HG03103 (cell line): ENCODE results near the gene OR7G1.

Source experiments
- ATAC-seq: cut with Tn5 transposase; IDR thresholded peaks from one replicate; pipeline ENCODE4 v1.9.1; 2021; ENCODE audit warnings: low read depth; ENCODE audit not compliant: unreplicated experiment

OR7G1 gene, protein sequence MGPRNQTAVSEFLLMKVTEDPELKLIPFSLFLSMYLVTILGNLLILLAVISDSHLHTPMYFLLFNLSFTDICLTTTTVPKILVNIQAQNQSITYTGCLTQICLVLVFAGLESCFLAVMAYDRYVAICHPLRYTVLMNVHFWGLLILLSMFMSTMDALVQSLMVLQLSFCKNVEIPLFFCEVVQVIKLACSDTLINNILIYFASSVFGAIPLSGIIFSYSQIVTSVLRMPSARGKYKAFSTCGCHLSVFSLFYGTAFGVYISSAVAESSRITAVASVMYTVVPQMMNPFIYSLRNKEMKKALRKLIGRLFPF

DNA sequence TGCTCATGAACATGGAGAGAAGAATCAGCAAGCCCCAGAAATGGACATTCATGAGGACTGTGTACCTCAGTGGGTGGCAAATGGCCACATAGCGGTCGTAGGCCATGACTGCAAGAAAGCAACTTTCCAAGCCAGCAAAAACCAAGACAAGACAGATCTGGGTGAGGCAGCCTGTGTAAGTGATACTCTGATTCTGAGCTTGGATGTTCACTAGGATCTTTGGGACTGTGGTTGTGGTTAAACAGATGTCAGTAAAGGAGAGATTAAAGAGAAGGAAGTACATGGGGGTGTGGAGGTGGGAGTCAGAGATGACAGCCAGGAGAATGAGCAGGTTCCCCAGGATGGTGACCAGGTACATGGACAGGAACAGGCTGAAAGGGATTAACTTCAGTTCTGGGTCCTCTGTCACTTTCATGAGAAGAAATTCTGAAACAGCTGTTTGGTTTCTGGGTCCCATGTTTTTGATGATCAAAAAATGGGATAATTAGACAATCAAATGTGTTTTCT is at the start of gene OR7G1:
Gene OR7G1 (minus strand): TSS at position 457 of the 507 bp plus-strand sequence. CDS start 0 bp downstream, at position 457.
- no peak for ATAC-seq

DNA sequence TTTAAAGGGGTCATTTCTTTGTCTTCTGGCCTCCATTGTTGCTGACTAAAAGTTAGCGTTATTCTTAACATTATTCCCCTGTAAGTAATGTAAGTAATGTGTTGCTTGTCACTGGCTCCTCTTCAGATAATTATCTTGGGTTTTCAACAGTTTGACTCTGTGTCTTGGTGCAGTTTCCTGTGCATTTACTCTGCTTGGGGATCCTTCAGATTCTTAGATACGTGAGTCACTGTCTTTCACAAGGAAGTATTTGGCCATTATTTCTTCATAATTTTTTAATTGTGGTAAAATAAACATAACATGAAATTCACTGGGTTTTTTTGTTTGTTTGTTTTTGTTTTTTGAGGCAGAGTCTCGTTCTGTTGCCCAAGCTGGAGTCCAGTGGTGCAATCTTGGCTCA is 49.7 kb upstream of the OR7G1 start:
- no peak for ATAC-seq

DNA sequence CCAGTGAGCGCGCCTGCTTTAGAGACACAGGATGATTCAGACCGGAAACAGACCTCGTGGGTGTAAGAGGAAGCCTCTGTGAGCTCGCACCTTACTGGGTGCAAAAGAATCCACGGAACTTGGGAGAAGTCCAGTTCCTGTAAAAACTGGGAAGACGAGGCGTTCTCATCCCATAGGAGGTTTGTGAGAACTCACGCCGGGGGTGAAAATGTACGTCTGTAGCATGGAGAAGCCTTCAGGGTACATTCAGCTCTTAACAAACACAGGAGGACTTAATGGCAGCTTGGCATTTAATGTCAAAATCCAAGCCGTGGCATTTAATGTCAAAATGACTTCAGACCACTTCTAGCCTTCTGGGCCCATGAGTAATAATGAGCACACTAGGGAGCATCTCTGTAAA is 45.9 kb upstream of the OR7G1 start:
- no peak for ATAC-seq

DNA sequence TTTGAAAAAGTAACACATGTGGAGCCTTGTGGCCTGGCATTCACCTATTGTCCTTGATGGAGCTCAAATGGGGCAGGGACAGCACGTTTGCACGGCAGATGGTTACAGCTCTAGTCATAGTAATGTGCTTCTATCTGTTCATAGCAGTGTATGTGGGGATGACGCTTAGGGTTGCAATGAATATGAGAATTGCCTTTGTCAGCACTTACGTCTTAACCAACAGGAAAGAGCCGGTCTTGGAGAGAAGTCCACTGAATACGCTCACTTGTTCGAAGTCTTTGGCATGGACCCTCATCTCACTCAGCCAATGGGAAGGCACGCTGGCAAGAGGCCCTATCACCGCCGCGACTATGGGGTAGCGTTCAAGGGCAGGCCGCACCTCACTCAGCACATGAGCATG is 44.3 kb upstream of the OR7G1 start:
- no peak for ATAC-seq

DNA sequence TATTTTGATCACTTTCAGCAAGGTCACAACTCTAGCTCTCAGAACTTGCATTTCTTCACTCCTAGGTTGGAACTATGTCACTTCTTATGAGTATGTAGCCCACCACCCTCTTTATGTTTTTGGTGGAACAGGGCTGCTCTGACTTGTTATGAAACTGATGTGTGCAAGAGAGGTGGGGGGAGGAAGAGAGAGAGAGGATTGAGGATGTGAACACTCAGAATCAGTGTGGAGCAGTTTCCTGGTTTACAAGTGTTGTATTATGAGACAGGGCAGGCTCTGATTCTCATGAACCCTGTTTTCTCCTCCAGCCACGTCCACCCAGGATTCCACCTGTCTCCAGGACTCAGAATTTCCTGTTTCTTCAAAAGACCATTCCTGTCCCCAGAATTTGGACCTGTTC is 40.7 kb upstream of the OR7G1 start:
- ATAC-seq = no peak

DNA sequence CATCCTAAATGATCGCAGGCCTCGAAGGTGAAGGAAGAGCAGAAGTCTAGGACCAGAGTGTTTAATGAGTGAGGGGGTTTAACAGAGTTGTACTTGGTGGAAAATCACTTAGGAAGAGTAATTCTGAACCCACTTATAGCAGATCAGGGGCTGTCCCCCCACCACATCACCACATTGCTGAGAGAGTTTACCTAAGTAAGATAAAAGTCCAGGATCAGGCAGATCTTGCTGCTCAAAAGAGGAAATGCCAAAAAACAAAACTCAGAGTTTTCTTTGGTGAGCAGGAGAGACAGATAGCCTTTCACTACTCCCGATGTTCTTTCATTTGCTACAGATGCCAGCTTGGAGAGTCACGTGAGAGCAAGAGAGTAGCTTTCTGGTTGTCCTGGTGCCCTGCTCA is 40.0 kb upstream of the OR7G1 start:
- ATAC-seq = no peak

DNA sequence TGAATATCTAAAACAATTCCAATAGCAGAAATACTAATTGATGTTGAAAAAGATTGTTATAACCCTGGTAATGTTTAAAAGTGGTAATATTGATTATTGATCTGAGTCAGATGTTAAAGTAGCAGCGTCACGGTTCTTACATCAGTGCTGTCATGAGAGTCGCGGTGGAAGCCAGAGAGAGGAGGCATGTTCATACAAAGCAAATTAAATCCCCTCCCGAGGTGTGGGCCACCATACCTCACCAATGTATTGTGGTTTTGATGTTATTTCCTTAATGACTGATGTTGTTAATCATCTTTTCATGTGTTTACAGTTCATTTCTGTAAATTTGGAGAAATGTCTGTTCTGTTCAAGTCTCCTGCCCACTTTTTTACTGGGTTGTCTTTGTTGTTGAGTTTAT is 35.8 kb upstream of the OR7G1 start:
- ATAC-seq = no peak

DNA sequence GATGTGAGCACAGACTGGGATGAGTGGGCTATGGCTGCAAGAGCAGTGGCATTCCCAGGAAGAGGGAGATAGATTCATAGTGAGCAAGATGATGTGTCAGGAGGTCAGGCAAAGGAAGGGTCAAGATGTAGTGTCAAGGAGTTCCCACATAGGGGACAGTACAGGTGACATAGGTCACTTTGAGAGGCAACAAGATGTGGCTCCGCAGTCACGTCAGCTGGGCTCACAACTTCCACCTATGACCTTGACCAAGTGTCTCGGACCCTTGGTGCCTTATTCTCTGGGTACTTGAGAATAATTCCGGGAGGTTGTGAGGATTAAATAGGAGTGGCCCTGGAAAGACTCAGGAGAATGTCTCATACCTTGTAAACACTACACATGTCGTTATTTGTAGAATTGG is 35.1 kb upstream of the OR7G1 start:
- no peak for ATAC-seq

DNA sequence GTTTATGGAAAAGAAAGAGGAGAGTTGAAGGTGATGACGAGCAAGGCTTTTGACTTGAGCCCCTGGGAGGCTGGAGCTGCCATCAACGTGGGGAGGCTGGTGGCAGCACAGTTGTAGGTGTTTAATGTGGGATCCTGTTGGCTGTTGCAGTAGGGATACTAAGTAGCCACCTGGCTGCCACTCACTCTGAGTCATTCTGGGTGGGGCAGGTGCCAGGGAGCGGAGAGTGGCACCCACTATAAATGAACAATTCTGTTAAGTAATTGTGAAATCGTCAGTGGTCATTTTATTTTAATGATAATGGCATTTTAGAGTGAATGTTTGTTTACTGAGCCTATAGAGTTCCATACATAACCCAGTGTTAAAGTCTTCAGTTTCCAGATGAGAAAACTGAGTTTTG is 34.4 kb upstream of the OR7G1 start:
- ATAC-seq = no peak

DNA sequence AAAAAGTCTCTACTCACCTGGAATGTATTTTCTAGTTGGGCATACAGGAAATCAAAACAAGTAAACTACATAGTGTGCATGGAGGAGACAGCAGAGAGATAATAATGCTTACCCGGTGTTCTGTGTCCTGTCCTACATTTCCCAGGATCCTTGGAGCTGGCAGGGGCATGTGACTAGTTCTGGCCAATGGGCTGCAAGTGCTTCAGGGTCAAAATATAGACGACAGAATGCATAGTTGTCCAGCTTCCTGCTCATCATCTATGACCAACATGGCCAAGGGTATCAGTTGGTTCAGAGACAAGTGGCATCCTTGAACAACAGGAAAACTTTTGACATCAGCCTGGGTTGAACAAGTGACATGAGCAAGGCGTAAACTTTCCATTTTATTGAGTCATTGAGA is 33.1 kb upstream of the OR7G1 start:
- ATAC-seq = no peak

DNA sequence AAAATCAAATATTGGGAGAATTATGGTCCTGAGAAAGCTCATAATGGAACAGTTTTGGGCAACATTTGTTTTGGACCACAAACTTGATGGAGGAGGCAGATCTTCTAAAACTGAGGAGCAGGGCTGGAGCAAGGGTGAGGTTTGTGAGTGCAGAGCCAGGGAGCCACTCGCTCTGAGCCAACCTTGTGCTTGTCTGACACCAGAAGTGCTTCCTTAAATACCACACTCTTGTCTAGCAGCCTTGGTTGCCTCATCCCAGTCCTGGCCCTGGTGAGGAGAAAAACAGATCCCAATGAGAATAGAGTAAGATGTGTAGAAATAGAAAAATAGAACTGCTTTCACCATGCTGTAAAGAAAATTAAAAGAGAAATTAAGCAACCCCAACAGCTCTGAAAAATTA is 31.3 kb upstream of the OR7G1 start:
- ATAC-seq = no peak

DNA sequence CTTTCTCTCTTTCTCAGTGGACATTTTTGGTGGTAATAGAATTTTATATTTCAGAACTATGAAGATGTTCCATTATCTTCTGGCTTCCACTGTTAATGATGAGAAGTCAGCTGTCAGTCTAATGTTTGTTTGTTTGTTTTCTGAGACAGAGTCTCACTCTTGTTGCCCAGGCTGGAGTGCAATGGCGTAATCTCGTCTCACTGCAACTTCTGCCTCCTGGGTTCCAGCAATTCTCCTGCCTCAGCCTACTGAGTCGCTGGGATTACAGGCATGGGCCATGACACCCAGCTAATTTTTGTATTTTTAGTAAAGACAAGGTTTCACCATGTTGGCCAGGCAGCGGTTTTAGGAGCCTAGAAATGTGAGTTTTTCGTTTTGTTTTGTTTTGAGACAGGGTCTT is 29.4 kb upstream of the OR7G1 start:
- ATAC-seq = no peak

DNA sequence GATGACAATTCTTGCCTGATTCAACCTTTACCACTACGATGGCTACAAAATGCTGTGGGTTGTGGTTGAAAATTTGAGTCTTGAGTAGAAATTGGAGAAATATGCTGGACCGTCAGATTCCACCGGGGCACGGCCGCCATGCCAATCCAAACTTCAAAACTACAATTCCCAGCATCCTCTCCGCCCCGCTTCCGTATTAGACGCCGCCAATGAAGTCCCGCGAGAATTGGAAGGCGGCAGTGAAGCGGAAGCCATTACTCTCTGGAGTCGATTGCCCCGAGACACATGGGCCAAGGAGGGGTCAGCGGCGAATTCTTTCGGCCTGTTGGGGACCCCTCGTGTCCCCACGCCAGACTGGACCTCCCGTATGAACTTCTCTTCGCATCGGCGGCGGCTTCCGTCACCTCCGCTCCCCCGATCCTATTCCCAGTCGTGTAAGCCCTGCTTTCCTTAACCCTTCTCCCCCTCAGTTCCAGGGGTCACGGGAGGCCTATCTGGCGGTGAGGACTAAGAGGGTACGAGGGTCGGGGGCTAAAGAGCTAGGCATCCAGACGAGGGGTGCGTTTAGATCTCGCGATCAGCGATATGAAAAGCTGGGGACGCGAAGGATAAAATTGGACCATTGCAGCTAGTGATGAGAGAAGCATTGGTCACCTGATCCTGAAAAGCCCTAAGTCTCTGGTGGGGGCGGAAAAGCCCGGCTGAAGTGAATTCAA is 24.8 kb upstream of the OR7G1 start, which contains the start of gene ZNF317:
Gene ZNF317 (plus strand): TSS at position 239 of the 716 bp plus-strand sequence. CDS start 15,620 bp downstream, outside the sequence.
- peak; percentile 94 for ATAC-seq

DNA sequence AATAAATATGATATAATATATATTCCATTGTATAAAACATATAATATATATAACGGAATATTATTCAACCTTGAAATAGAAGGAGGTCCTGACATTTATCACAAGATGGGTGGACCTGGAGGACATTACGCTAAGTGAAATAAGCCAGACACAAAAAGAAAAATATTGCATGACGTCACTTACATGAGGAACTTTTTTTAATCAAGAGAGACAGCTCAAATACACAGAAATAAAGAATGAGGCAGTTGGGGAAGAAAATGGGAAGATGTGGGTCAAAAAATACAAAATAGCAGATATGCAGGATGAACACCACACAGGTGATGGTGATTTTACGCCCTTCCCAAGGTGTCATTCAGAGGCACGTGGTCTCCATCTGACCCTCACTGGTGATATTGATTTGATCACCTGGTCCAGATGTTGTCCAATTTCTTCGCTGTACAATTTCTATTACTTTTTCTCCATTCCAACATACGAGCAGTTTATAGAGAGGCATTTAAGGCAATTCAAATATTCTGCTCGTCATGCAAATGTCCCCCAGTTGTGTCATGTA is 24.1 kb upstream of the OR7G1 start:
- ATAC-seq = no peak

DNA sequence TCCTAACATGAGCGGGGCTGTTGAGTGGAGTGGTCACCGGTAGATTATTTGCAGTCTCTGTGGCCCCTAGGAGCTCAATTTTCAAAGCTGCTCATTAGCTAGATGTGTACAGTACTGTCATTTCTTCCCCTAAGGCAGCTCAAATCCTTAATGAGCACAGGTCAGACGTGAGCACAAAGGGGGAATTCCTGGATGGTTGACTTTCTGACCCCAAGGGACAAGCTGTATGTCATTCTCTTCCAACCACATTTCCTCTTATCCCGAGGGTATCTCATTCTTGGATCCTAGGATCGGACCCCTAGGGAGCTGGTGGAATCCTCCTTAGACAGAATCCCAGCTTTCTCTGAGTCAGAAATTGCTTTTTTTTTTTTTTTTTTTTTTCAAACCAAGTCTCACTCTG is 16.9 kb upstream of the OR7G1 start:
- no peak for ATAC-seq

DNA sequence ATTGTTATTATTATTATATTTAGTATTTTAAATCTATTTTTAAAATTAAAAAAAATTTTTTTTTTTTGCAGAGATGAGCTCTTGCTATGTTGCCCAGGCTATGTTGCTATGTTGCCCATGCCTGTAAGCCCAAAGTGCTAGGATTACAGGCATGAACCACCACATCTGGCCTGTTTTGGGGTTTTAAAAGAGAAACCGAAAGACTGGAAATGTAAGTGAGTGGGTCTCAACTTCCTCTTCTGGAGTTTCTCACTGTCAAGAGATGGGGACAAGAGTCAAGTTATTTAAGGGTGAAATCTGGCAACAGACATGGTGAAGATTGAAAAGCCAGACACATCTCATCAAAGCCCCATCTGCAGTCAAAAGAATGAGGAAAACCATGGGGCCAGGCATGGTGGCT is 15.4 kb upstream of the OR7G1 start:
- no peak for ATAC-seq

DNA sequence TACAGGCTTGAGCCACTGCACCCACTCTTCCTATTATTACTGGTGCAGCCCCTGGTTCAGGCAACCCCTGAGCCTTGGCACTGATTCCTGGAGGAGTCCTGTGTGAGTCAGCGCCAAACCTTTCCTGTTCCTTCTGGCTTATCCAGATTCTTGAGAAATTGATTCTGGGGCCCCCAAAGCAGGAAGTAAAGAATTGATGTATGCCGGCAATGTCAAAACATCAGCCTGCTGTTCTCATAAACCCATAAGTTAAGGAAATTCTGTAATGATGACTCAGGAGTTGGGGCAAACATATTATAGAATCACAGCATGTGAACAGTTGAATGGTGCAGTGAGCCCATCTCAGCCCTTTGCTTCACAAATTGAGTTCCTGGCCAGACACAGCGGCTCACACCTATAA is 12.6 kb upstream of the OR7G1 start:
- ATAC-seq = no peak

DNA sequence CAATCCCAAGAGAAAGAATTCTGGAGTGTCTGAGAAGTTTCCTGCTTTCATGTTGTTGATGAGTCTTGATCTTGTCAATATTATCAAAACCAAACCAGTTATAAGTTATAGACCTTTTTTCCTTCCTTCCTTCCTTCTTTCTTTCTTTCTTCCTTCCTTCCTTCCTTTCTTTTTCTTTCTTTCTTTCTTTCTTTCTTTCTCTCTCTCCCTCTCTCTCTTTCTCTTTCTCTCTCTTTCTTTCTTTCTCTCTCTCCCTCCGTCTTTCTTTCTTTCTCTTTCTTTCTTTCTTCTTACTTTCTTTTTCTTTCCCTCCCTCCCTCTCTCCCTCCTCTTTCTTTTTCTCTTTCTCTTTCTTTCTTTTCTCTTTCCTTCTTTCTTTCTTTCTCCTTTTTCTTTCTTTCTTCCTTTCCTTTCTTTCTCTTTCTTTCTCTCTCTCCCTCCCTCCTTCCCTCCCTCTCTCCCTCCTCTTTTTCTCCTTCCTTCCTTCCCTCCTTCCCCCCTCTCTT is 11.4 kb upstream of the OR7G1 start, which contains the start of gene OR7G3:
Gene OR7G3 (minus strand): TSS at position 51 of the 506 bp plus-strand sequence. CDS start 0 bp downstream, at position 51.
- no peak for ATAC-seq

DNA sequence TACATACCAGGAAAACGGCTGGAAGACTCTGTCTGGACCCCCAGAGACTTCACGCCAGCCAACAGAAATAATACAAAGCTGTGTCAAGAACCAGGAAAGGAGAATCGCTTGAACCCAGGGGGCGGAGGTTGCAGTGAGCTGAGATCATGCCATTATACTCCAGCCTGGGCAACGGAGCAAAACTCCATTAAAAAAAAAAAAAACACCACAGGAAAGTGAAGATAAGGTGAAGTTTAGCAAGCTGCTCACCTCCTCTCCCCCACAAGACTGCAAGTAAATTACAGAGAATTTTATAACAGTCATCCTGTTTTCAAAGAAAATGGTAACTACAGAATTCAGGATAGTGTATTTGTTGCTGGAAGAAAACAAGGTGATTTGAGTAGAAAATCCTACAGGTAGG is 984 bp upstream of the OR7G1 start:
- ATAC-seq = no peak

DNA sequence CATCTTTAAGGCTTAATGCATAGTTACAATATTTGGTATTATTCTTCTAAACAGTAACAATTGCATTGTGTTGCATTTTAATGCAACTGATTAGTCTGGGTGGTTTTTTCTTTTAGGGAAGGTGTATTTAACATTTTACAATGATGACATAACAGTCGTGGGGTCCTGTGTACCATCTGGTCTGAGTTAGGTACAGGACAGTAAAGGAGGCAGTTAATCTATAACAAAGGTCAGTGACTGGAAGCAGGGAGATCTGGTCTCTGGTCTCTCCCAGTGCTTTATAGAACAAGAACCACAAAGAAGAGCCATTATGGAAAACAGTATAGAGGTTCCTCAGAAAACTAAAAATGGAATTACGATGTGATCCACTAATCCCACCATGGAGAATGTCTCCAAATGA is 5.6 kb downstream of the OR7G1 start:
- ATAC-seq = no peak

DNA sequence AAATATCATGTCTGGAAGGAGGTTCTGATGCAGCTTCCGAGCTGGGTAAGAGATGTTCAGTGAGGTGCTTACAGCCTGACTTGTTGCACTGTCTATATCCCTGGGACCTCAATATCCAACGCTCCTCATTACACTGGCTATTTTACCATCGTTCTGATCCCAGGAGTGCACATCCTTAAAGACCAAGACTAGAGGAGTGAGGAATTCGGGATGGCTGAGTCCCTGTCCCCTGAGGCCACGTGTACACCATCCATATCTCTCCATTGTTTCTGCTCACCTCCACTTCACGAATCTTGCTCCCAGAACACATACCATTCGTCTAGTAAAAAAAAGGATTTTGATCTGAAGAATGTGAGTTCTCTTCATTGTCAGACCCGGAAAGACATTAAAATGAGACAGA is 8.2 kb downstream of the OR7G1 start, which contains the start of gene OR7G2:
Gene OR7G2 (minus strand): TSS at position 101 of the 400 bp plus-strand sequence. CDS start 4,232 bp downstream, outside the sequence.
- no peak for ATAC-seq
